NCI-H446 treated with DMSO at 0.1 percent for 48 hours (cell line): ENCODE results near the gene SLC37A1.

ENCODE experiments used
- DNase-seq: peaks from one replicate; lab custom pipeline; 2025; lab: John Stamatoyannopoulos, UW

The SLC37A1 gene

GRCh38 chr21:42527489-42528158, 14.0 kb downstream of the SLC37A1 start:
- DNase-seq: no peak

DNA sequence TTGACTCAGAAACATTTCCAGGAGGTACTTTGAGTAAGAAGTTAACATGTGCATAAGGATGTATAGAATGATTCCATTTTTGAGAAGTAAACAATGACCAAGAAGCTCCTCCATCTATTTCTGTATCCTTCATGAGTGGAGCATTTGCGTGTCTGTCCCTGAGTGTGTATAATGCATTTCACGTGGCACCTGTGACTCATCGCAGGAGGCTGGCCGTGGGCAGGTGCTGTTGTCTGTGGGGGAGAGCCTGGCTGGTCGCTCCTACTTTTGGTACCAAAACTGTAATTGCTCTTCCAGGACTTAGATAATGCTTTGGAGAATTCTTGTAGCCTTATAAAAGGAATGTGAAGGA, 16.5 kb downstream of the SLC37A1 start:
- DNase-seq: no peak

DNA sequence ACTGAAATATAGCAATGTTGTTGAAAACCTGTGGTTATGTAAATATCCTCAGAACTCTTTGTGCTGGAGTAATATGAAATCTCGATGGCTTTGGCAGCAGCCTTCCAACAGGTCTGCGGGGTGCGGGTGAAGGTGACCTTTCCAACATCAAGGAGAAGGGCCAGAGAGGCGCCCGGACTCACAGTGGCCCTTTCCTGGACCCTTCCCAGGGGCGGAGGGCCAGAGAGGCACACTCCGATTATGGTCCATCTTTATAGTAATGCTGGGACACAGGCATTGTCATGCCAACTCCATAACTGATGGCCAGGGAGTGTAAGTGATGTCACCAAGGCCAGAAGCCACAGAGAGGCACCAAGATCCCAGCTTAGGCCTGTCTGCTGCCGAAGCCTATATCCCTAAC, 18.1 kb downstream of the SLC37A1 start:
- DNase-seq: no peak

DNA sequence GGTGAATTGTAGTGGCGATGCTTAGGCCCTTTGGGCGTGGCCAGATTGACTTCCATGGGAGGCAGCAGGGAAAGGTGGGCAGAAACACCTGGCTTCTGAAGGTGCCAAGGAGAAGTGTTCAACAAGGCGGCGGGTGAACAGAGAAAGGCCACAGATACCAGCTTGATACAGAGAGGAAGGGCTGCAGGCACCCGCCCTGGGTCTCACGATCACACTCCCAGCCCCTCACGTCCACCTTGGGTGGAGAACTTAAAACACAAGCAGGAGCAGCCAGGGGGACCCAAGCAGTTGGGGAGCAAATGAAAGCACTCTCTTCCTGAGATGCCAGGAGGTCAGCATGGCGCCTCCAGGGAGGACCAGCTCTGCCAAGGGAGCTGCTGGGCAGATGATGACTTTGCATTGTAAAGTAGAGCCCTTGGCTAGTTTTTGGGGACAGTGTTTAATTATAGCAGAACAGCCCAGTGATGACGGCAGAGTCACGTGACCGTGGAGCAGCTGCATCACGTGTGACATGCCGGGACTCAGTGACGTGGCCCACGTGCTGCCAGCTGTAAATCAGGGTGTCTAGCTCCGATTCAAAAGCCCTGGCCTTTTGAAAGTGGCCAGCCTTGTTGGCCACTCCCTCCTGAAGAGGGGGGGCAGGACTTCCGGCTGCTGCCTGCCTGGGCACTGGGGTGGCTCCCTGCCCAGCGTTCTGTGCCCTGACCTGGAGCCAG, 19.0 kb downstream of the SLC37A1 start:
- DNase-seq: no peak

- no peak for DNase-seq
Observed at GRCh38 chr21:42533306-42533962, 19.8 kb downstream of the SLC37A1 start.

DNA sequence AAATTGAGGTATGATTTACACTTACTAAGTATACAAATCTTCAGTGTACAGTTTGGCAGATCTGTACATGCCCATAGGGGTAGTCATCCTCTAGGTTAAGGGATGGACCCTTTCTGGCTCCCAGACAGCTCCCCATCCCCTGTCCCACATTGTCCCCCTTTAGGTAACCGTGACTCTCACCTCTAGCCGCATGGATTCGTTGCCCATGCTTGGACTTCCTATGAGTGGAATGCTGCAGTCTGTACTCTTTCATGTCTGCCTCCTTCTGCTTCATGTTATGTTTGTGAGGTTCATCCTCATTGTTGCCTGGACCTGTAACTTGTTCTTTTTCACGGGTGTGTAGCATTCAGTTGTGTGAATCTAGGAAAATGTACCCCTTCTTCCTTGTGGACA, 20.3 kb downstream of the SLC37A1 start:
- no peak for DNase-seq

DNA sequence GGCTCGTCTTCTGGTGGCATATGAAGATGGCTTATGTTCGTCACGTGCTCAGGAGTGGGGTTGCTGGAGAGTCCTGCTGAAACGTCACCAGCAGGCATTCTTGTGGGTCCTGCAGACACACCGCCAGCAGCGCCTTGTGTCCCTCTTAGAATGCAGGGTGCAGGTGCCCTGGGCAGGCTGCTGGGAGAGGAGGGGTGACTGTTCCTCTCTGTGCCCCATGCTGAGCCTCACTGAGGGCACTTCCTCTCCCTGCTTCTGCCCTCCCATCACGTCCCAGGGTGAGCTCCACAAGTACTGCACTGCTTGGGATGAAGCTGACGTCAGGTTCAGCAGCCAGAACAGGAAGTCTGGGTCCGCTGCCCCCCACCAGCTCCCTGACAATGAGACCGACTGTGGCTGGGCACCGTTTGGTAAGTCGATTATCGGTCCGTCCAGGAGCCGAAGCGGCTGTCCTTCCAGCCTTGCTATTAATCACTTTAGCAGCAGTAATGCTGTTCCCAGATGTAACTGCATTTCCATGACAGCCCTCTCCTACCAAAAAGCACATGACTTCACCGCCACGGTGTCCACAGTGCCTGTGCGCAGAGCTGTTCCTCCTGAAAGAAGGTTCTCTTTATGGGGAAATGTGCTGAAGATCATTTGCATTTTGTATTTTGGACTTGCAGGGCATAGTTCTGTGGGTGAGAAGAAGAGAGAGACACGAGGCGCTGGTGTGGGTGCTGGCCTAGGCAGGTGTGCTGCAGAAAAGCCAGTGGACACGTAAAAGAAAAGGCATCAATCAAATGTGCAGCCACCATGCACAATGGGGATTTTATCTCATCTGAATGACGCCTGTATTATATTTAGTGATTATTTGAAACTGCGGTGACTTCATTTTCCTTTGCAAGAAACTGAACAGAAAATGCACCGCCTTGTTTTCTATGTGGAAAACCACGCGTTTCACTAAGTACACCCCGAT, 21.0 kb downstream of the SLC37A1 start:
- no peak for DNase-seq

- no peak for DNase-seq
Observed at GRCh38 chr21:42535602-42536171, 22.0 kb downstream of the SLC37A1 start.

GRCh38 chr21:42536601-42537000, 22.9 kb downstream of the SLC37A1 start:
- DNase-seq: no peak

DNA sequence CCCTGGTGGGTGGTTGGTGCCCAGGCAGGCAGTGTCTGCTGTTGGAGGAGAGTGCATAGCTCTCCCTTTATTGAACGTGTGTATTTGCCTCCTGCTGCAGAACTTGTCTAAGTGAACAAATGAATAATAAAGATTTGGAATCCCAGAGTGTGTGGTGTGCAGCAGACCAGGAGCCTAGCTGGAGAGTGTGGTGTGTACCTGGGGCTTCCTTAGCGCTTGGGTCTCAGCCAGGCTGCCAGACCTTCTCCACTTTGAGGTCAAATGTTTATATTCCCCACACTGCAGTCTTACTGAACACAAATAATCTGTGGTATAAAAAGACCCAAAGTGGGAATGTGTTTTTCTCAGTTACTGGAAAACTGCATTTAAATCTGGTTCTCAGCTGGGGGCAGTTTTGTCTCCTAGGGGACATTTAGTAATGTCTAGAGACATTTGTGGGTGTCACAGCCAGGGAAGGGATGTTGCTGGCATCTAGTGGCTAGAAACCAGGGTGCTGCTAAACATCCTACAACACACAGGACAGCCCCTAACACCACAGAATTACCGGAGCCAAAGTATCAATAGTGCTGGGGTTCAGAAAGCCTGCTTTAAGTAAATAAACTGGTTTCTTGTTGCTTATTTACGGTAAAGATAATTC, 23.6 kb downstream of the SLC37A1 start:
- no peak for DNase-seq

DNA sequence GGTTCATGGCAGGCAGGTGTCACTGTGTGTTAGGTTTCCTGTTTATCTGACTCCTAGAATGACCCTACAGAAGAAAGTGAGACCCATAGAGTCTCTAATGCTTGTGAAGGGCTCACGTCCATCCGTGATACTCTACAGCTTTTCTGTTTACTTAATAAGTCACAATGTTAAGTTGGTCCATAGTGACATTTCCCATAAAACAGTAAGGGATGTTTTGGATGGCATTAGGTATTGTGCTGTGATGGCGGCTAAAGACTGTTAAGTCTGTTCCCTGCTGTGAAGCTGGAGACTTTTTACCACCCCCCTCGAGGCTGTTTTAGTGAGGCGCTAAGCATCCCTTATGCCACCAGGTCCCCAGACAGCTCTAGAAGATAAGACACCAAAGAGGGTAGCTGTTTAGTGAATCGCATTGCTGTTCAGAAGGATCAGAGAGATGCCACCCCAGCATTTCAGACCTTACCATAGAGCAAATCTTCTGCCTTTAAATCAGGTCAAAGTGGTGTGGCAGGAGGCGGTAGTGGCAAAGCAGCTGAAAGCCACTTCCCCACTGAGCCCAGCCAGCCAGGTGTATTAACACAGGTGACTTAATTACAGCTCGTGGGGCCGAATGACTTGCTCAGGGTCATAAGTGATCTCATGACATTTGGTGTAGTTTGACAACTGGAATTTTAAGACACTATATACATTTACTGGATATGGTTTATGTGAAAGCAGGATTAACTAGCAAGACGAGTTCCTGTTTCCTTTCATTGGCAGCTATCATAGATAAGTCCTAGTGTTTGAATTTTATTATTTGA, 25.0 kb downstream of the SLC37A1 start:
- DNase-seq: no peak

DNA sequence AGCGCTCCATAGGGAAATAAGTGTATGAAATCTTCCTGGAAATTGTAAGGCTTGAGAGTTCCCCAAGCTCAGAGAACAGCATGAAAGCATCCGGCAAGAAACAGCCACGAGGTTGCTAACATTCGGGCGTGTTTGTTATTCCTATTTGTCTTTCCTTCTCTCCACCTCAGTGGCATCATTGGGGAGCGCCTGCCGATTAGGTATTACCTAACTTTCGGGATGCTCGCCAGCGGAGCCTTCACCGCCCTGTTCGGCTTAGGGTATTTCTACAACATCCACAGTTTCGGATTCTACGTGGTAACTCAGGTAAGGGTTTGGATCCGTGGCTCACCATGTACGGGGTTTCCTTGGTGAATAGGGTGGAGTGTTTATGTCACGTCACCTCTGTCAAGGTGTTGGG, 25.7 kb downstream of the SLC37A1 start:
- no peak for DNase-seq

DNA sequence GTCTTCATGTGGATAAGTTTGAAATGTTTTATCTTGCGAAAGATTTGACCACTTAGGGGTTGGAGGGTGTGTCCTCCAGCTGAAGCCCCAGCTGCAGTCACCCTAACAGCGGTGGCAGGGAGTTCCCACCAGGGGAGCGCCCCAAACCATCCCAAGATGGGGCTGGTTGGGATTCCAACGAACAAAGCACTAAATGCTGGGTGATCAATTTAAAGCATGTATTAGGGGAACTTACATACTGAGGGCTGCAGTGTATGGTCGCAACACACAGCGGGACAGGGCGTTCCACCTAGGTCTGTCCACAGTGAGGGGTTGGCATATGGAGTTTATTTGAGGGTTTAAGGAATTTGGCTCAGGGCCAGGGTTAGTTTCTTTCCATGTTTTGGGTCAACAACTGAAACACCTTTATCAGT, 26.3 kb downstream of the SLC37A1 start:
- no peak for DNase-seq

- no peak for DNase-seq
Observed at GRCh38 chr21:42540396-42540795, 26.7 kb downstream of the SLC37A1 start.

DNA sequence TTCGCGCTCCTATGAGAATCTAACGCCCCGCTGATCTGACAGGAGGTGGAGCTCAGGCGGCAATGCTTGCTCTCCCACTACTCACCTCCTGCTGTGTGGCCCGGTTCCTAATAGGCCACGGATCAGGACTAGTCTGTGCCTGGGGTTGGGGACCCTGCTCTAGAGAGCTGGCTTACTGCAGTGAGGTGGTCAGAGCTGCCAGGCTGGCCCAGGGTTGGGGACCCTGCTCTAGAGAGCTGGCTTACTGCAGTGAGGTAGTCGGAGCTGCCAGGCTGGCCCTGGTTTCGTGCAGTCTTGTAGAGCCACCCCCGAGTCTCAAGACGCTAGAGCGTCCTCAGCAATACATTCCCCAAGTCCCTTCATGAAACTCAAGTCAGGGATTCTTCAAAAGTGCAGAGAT, 27.5 kb downstream of the SLC37A1 start:
- DNase-seq: no peak

DNA sequence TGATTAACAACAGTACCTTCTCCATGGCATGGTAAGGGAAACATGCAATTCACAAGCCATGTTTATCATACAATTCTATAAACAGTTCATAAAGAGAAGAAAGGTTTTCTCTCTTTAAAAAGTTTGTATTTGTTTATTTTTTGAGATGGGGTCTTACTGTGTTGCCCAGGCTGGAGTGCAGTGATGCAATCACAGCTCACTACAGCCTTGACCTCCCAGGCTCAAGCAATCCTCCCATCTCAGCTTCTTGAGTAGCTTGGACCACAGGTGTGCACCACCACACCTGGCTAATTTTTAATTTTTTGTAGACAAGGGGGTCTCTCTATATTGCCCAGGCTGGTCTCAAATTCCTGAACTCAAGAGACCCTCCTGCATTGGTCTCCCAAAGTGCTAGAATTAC, 28.0 kb downstream of the SLC37A1 start:
- DNase-seq: no peak

DNA sequence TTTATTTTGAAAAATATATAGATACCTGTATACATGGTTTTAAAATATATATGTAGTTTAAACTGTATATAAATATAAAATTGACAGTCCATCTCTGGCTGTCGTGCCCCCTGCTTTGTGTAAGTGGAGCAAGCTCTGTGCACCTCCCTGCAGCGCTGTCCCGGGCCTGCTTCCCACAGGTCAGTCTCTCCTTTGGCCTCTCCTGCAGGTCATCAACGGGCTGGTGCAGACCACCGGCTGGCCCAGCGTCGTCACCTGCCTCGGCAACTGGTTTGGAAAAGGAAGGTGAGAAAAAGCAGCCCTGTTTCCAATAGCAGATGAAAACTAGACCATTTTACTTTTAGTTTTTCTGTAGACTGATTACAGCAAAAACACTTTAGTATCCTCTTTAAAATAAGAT, 28.5 kb downstream of the SLC37A1 start:
- no peak for DNase-seq

GRCh38 chr21:42542596-42542995, 28.9 kb downstream of the SLC37A1 start:
- no peak for DNase-seq

GRCh38 chr21:42543106-42543847, 29.6 kb downstream of the SLC37A1 start:
- DNase-seq: no peak

GRCh38 chr21:42544544-42544943, 30.9 kb downstream of the SLC37A1 start:
- no peak for DNase-seq
